HG02970 (cell line): ENCODE measurements around the gene GRB2.
"Not testable (repeated sequence)": the region's sequence is repeated elsewhere in the genome, so short reads cannot be mapped to it uniquely, and the experiment has no call there.

Source experiments
- ATAC-seq: cut with Tn5 transposase; IDR thresholded peaks from one replicate; pipeline ENCODE4 v1.9.1; 2021; ENCODE audit warnings: mild to moderate bottlenecking, moderate library complexity, moderate number of reproducible peaks; ENCODE audit not compliant: unreplicated experiment, low FRiP score

Gene GRB2

GRCh38 chr17:75356260-75356937, 49.1 kb downstream of the GRB2 start:
- no peak for ATAC-seq

- no peak for ATAC-seq
Observed at GRCh38 chr17:75353176-75353575, 52.3 kb downstream of the GRB2 start.

GRCh38 chr17:75352079-75352569, 53.4 kb downstream of the GRB2 start:
- no peak for ATAC-seq

GRCh38 chr17:75350706-75351105, 54.8 kb downstream of the GRB2 start:
- no peak for ATAC-seq

GRCh38 chr17:75350029-75350428, 55.4 kb downstream of the GRB2 start:
- no peak for ATAC-seq

- no peak for ATAC-seq
Observed at GRCh38 chr17:75349589-75349988, 55.9 kb downstream of the GRB2 start.

GRCh38 chr17:75348386-75349012, 57.0 kb downstream of the GRB2 start:
- ATAC-seq, result no peak

GRCh38 chr17:75346906-75347305, 58.6 kb downstream of the GRB2 start:
- no peak for ATAC-seq

- not testable (repeated sequence) for ATAC-seq
Observed at GRCh38 chr17:75346368-75346767, 59.1 kb downstream of the GRB2 start.

- peak; percentile 48 for ATAC-seq
Observed at GRCh38 chr17:75345514-75346167, 59.8 kb downstream of the GRB2 start.

- ATAC-seq, result no peak
Observed at GRCh38 chr17:75344666-75345065, 60.8 kb downstream of the GRB2 start.

- no peak for ATAC-seq
Observed at GRCh38 chr17:75342996-75343395, 62.5 kb downstream of the GRB2 start.

- no peak for ATAC-seq
Observed at GRCh38 chr17:75341784-75342486, 63.5 kb downstream of the GRB2 start.

GRCh38 chr17:75340631-75341030, 64.8 kb downstream of the GRB2 start:
- ATAC-seq, result no peak

GRCh38 chr17:75339971-75340370, 65.5 kb downstream of the GRB2 start:
- ATAC-seq, result no peak

- no peak for ATAC-seq
Observed at GRCh38 chr17:75338335-75338734, 67.1 kb downstream of the GRB2 start.

GRCh38 chr17:75335315-75335714, 70.2 kb downstream of the GRB2 start:
- no peak for ATAC-seq

- ATAC-seq, result no peak
Observed at GRCh38 chr17:75334723-75335122, 70.8 kb downstream of the GRB2 start.

GRCh38 chr17:75331671-75332070, 73.8 kb downstream of the GRB2 start:
- ATAC-seq, result no peak

- ATAC-seq, result no peak
Observed at GRCh38 chr17:75327757-75328156, 77.7 kb downstream of the GRB2 start.

- ATAC-seq, result no peak
Observed at GRCh38 chr17:75326226-75326848, 79.1 kb downstream of the GRB2 start.
